ENCODE results near the gene OR2H1. TPM values are rescaled to one million over a fixed set of nuclear protein-coding genes. Genes with fewer than 3 reads are reported as not detected.

The OR2H1 gene
- total and polyA plus RNA-seq, 9 of the 15 experiments (the other 6 are each of a cell fraction or from before 2014, with no cell fraction given): not detected

DNA sequence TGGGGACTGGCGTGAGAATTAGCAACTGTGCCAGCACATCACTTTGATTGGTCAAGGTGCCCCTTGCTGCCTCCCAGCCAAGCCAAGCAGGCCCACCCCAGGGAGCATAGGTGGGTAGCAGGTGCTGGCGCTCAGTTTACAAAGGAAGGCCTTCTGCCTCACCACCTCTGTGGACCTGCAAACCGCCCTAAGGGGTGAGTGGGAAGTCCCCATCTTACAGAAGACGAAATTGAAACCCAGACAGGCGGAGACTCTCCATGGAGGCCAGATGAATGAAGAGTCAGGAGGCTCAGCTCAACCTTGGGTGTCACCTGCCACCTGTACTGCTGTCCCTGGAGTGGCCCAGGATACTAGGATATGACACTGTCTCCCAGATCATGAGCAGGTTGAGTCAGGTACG, 52.3 kb downstream of the OR2H1 start:
- BruUV-seq (replicated peaks): no TSS peak
- in situ Hi-C loops (cut with MboI): no loop called here

More for the DNA sequence above, 52.3 kb downstream of the OR2H1 start:
- Histone ChIP-seq H3K36me3 (ENCODE audit: control insufficient read depth, insufficient read depth, low read length) (no peaks in the 10 kb centered on the region), H4K20me1 (replicated peaks; ENCODE audit: control insufficient read depth, insufficient read depth, low read length) (no peaks in the 10 kb centered on the region), H3K4me1 (replicated peaks in 1 of 2; ENCODE audit: control insufficient read depth in 2 of 2, insufficient read depth in 2 of 2, low read length in 2 of 2) (no peaks in the 10 kb centered on the region), H3K9me1 (ENCODE audit: control insufficient read depth, insufficient read depth, low read length) (no peaks in the 10 kb centered on the region), H3K79me2 (ENCODE audit: control insufficient read depth, insufficient read depth, low read length) (no peaks in the 10 kb centered on the region), H2AFZ (ENCODE audit: low read depth, low read length) (no peak overlapping the region), H3K27me3 (ENCODE audit: control insufficient read depth in 2 of 2, insufficient read depth in 2 of 2, low read length in 2 of 2) (peaks cover 9 to 53% of the 10 kb centered on the region in 2 experiments), H3K4me2 (ENCODE audit: insufficient read depth, low read length) (no peak overlapping the region), H3K4me3 (no peak overlapping the region), H3K9ac (ENCODE audit: insufficient read depth in 1 of 2, low read depth in 2 of 2, low read length in 2 of 2) (no peak overlapping the region), H3K9me3 (replicated peaks; ENCODE audit: control insufficient read depth, insufficient read depth, low read depth, low read length) (no peaks in the 10 kb centered on the region), H3K27ac (ENCODE audit: extremely low read depth, low read depth, low read length) (no peak overlapping the region)
- POLR2A ChIA-PET: no interaction called here
- FAIRE-seq (no peak), ATAC-seq (no peak), DNase-seq (ENCODE audit: extremely low read depth in 1 of 4, low spot score in 3 of 4) (no peak)
- no peak for TF ChIP-seq ZNF239 (CRISPR knock-in tag; IDR thresholded peaks at IDR 0.05)
- TF ChIP-seq ZNF263 (CRISPR knock-in tag; IDR thresholded peaks at IDR 0.05; ENCODE audit: borderline replicate concordance): no peak
- TF ChIP-seq CBX8 (IDR thresholded peaks at IDR 0.05; ENCODE audit: borderline replicate concordance, extremely low read depth, low read depth, low read length, poor library complexity, severe bottlenecking): no peak
- no peak for TF ChIP-seq TCF7 (IDR thresholded peaks at IDR 0.05; ENCODE audit: borderline replicate concordance)
- no peak for TF ChIP-seq ZNF121 (CRISPR knock-in tag; conservative IDR thresholded peaks at IDR 0.05)
- no peak for TF ChIP-seq RFX7 (CRISPR knock-in tag; IDR thresholded peaks at IDR 0.05)
- no peak for TF ChIP-seq ARNT (IDR thresholded peaks at IDR 0.05)
- TF ChIP-seq, protein P1, sequence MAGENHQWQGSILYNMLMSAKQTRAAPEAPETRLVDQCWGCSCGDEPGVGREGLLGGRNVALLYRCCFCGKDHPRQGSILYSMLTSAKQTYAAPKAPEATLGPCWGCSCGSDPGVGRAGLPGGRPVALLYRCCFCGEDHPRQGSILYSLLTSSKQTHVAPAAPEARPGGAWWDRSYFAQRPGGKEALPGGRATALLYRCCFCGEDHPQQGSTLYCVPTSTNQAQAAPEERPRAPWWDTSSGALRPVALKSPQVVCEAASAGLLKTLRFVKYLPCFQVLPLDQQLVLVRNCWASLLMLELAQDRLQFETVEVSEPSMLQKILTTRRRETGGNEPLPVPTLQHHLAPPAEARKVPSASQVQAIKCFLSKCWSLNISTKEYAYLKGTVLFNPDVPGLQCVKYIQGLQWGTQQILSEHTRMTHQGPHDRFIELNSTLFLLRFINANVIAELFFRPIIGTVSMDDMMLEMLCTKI (IDR thresholded peaks at IDR 0.05; ENCODE audit: partially characterized antibody): no peak
- no peak for TF ChIP-seq ZKSCAN8 (CRISPR knock-in tag; IDR thresholded peaks at IDR 0.05)
- no peak for TF ChIP-seq SPI1 (IDR thresholded peaks at IDR 0.05; ENCODE audit: borderline replicate concordance, low read depth, low read length)
- CTCF ChIA-PET (ENCODE audit: low intra/inter-chr PET ratio): interaction anchor here (0.5 kb wide), 1 partner anchor 167 kb away, joined by 5 read pairs; no protein-coding TSS in a partner anchor
- 5% methylated on average over 6 of the region's 6 CpGs for WGBS (ENCODE audit: insufficient coverage, low coverage, missing lambda C conversion rate)
- intact Hi-C loops (cut with micrococcal nuclease): no loop called here
